ENCODE results near the gene DBX1. TPM values are rescaled to one million over a fixed set of nuclear protein-coding genes. Genes with fewer than 3 reads are reported as not detected.

The DBX1 gene
- total RNA-seq, 3 donors from 2014 or later (not counting 1 experiment from before 2014, with no cell fraction given), result not detected

DNA sequence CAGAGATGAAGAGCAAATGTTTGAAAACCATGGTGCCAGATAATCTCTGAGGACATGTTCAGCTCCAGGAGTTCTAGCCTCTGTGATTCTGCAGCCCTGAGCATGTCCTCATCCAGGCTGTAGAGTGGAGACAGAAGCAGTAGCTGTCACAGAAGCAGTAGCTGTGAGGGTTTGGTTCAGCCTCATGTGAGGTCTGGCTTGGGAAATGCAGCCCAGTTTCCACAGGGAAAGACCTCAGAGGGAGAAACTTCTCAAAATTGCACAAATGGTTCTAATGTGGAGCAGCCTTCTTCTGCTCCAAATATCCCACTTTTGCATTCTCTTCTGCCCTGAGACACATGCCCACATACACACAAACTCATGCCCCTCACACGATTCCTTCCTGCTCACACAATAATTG lies 48.4 kb downstream of the DBX1 start:
- no peaks in the 10 kb centered on the region for H3K27me3 ChIP-seq (ENCODE audit: control insufficient read depth, insufficient read depth, low read length)
- ATAC-seq, result no peak
- no peaks in the 10 kb centered on the region for H3K9me3 Mint-ChIP-seq
- peaks cover 0 to 11% of the 10 kb centered on the region in 2 donors for H3K27me3 Mint-ChIP-seq (ENCODE audit: low read depth in 2 of 2)
- no peaks in the 10 kb centered on the region for H3K36me3 Mint-ChIP-seq
- TF ChIP-seq, protein P1, sequence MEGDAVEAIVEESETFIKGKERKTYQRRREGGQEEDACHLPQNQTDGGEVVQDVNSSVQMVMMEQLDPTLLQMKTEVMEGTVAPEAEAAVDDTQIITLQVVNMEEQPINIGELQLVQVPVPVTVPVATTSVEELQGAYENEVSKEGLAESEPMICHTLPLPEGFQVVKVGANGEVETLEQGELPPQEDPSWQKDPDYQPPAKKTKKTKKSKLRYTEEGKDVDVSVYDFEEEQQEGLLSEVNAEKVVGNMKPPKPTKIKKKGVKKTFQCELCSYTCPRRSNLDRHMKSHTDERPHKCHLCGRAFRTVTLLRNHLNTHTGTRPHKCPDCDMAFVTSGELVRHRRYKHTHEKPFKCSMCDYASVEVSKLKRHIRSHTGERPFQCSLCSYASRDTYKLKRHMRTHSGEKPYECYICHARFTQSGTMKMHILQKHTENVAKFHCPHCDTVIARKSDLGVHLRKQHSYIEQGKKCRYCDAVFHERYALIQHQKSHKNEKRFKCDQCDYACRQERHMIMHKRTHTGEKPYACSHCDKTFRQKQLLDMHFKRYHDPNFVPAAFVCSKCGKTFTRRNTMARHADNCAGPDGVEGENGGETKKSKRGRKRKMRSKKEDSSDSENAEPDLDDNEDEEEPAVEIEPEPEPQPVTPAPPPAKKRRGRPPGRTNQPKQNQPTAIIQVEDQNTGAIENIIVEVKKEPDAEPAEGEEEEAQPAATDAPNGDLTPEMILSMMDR (IDR thresholded peaks at IDR 0.05), result no peak
- H3K27ac ChIP-seq (ENCODE audit: low read length), result no peak overlapping the region
- 79% methylated on average over 1 of the region's 1 CpG for WGBS (ENCODE audit: insufficient coverage)
- H3K4me3 Mint-ChIP-seq, result no peak overlapping the region
- H3K9me3 ChIP-seq (ENCODE audit: control insufficient read depth, insufficient read depth, low read length), result no peaks in the 10 kb centered on the region
- H3K27ac Mint-ChIP-seq, result no peak overlapping the region
- DNase-seq, result no peak
- no peak overlapping the region for H3K4me3 ChIP-seq (ENCODE audit: low read length)
- intact Hi-C loops (cut with micrococcal nuclease), result loop anchor here (1.0 kb wide), 1 partner anchor 161 kb away; no protein-coding TSS in a partner anchor
- no peaks in the 10 kb centered on the region for H3K4me1 Mint-ChIP-seq
- H3K4me1 ChIP-seq (ENCODE audit: control insufficient read depth, insufficient read depth, low read length), result no peaks in the 10 kb centered on the region
- H3K36me3 ChIP-seq (ENCODE audit: control insufficient read depth, insufficient read depth, low read length), result no peaks in the 10 kb centered on the region

GRCh38 chr11:20110908-20111669 lies 49.2 kb downstream of the DBX1 start:
- no peaks in the 10 kb centered on the region for H3K9me3 Mint-ChIP-seq
- H3K27me3 ChIP-seq (ENCODE audit: control insufficient read depth, insufficient read depth, low read length), result no peaks in the 10 kb centered on the region
- H3K4me1 Mint-ChIP-seq, result no peaks in the 10 kb centered on the region
- no peak overlapping the region for H3K4me3 Mint-ChIP-seq
- H3K36me3 ChIP-seq (ENCODE audit: control insufficient read depth, insufficient read depth, low read length), result no peaks in the 10 kb centered on the region
- TF ChIP-seq, protein P1 (IDR thresholded peaks at IDR 0.05), result peak; percentile 89
- peak in 1 of 2 donors; percentile 68 for DNase-seq
- H3K27ac ChIP-seq (ENCODE audit: low read length), result no peak overlapping the region
- ATAC-seq, result peak; percentile 70 to 94 (median 79)
- no peak overlapping the region for H3K4me3 ChIP-seq (ENCODE audit: low read length)
- WGBS (ENCODE audit: insufficient coverage), result 19% methylated on average over 7 of the region's 8 CpGs
- intact Hi-C loops (cut with micrococcal nuclease), result loop anchor here (1.0 kb wide), 1 partner anchor 160 kb away; no protein-coding TSS in a partner anchor
- no peak overlapping the region for H3K27ac Mint-ChIP-seq
- peaks cover 0 to 11% of the 10 kb centered on the region in 2 donors for H3K27me3 Mint-ChIP-seq (ENCODE audit: low read depth in 2 of 2)
- no peaks in the 10 kb centered on the region for H3K36me3 Mint-ChIP-seq
- no peaks in the 10 kb centered on the region for H3K4me1 ChIP-seq (ENCODE audit: control insufficient read depth, insufficient read depth, low read length)
- no peaks in the 10 kb centered on the region for H3K9me3 ChIP-seq (ENCODE audit: control insufficient read depth, insufficient read depth, low read length)

GRCh38 chr11:20109731-20110445 lies 50.4 kb downstream of the DBX1 start:
- DNase-seq (no peak), ATAC-seq (no peak)
- no peaks in the 10 kb centered on the region for H3K4me1 Mint-ChIP-seq
- WGBS (ENCODE audit: insufficient coverage), result 91% methylated on average over 9 of the region's 9 CpGs
- TF ChIP-seq, protein P1 (IDR thresholded peaks at IDR 0.05), result no peak
- no peaks in the 10 kb centered on the region for H3K27me3 ChIP-seq (ENCODE audit: control insufficient read depth, insufficient read depth, low read length)
- no peak overlapping the region for H3K4me3 ChIP-seq (ENCODE audit: low read length)
- H3K36me3 ChIP-seq (ENCODE audit: control insufficient read depth, insufficient read depth, low read length), result no peaks in the 10 kb centered on the region
- H3K9me3 Mint-ChIP-seq, result no peaks in the 10 kb centered on the region
- no peaks in the 10 kb centered on the region for H3K4me1 ChIP-seq (ENCODE audit: control insufficient read depth, insufficient read depth, low read length)
- H3K36me3 Mint-ChIP-seq, result no peaks in the 10 kb centered on the region
- no peak overlapping the region for H3K27ac Mint-ChIP-seq
- H3K4me3 Mint-ChIP-seq, result no peak overlapping the region
- H3K9me3 ChIP-seq (ENCODE audit: control insufficient read depth, insufficient read depth, low read length), result no peaks in the 10 kb centered on the region
- H3K27me3 Mint-ChIP-seq (ENCODE audit: low read depth in 2 of 2), result peaks cover 4 to 11% of the 10 kb centered on the region in 2 donors
- no peak overlapping the region for H3K27ac ChIP-seq (ENCODE audit: low read length)
- intact Hi-C loops (cut with micrococcal nuclease), result no loop called here

Other genes with a start within 250 kb of the DBX1 start
- gene HTATIP2, start 203.2 kb upstream of the DBX1 start, total RNA-seq, result 10 to 100 TPM; 16.7 to 25.6 (median 19.5) TPM
- 10 to 100 TPM; 10.4 to 12.4 (median 12.1) TPM for gene PRMT3, start 227.2 kb upstream of the DBX1 start, total RNA-seq